Stimulated activated CD4-positive, alpha-beta T cell treated with anti-CD3 and anti-CD28 coated beads, Interleukin-12 subunit alpha, Interleukin-12 subunit beta, amount 100 ng/mL, for 48 hours (primary cell): ENCODE data around the gene RSRC1.
"Not testable (repeated sequence)": the region's sequence is repeated elsewhere in the genome, so short reads cannot be mapped to it uniquely, and the experiment has no call there.

Experiments used
- DNase-seq, 3 donors: peaks; one replicate each; pipeline ENCODE4 v3.0.0-alpha.2; 2020; ENCODE audit warnings: low read depth in 2 of 3, low spot score in 1 of 3

RSRC1 gene

DNA sequence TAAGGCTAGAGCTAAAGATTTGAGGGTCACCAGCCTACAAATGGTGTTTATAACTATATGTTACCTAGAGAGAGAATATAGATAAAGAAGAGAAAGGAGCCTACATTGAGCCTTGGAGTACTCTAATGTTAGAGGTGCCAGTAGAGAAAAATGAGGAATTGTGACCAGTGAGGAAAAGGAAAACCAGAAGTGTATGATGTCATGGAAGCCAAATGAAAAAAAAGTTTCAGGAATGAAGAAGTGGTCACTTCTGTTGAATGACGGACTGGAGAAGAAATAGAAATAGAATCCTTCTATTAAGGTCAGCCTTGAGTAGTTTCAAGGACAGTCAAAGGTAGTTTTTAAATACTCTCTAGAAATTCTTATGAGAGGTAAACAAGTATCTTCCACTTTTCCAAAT lies 409.9 kb downstream of the RSRC1 start:
- no peak for DNase-seq

- DNase-seq, result no peak
These were observed 410.5 kb downstream of the RSRC1 start for GRCh38 chr3:158520433-158520832.

- no peak for DNase-seq
These were observed 412.6 kb downstream of the RSRC1 start for GRCh38 chr3:158522221-158523136.

DNA sequence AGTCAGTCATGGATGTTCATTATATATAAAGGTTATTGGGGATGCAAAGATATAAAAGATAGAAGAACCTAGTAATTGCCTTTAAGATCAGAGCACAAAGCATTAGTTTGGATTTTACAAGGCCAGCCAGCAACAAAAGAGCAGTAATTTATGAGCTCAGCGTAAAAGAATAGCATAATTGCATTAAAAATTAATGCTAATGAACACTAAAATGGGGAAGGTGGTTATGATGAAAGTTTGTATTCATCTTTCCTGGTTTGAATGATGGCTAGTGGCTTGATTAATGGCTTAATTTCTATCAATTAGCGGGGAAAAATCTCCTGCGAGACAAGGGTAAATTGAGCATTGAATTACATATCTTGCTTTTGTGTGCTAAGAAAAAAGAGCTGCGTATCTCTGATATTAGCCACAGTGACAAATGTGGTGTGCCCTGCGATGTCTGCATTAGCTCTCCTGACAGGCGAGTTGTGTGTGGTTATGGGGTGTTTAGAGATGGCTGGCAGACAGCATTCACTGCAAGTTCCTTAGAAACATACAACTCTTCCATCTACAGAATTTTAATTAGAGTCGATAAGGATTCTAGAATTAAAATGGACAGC lies 418.3 kb downstream of the RSRC1 start:
- no peak for DNase-seq

DNA sequence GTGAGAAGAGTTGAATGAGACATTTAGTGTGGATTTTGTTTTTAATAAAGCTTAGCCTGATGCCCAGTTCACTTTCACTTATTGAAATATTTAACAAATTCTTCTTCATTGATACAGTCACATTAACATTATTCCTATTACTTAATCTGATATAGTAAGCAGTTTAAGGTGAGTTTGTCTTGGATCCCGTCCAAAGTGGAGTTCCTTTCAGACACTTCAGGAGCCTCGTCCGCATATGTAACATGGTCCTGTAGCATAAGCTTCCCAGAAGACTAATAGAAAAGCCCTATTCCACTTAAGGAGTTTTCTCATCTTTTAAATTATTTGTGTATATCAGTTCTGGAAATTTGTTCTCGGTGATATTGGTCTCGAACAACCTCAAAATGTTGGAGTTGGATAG lies 421.4 kb downstream of the RSRC1 start:
- no peak for DNase-seq

GRCh38 chr3:158532099-158532734 lies 422.3 kb downstream of the RSRC1 start:
- no peak for DNase-seq

DNA sequence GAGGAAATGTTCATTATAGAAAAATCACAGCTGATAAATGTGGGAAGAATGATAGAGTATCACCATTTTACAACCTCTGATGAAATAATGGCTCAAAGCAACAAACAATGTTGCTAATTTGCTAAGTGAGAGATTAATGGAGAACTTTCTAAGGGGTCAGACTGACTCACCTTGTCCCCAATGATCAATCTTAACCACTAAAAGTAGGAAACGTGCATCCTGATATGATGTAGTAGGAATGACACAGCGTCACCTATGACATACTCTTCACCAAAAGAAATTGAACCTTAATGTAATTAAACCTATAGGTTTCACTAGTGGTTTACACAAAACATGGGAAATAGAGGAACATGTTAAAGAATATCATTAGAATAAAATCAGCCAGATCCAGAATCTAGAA lies 426.0 kb downstream of the RSRC1 start:
- DNase-seq, result no peak

DNA sequence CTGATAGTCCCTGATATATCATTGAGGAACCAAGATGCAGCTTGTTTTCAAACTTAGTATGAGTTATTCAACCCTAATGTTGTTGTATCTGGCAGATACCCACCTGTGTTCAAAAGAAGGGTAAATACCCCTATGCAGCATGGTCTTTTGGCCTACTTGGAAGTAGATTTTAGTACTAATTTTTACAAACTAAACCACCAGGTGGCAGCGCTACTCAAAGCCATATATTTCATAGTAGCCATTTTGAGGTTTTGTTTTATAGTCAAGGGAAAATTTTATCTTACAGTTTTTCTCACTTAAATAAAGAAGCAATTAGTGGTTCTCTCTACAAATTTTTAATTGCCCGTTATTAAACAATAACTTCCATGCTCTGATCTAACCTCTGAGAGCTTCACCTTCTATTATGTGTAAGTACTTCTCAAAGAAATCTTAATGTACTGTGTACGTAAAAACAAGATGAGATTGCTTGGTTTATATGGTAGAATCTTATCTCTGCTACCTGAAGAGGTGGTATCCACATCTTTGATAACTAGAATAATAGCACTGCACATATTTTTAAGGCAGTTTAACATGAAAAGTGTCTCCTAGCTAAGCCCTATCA lies 429.6 kb downstream of the RSRC1 start:
- peak in 2 of 3 donors; percentile 20 to 57 for DNase-seq

GRCh38 chr3:158540066-158540465 lies 430.2 kb downstream of the RSRC1 start:
- DNase-seq, result no peak

DNA sequence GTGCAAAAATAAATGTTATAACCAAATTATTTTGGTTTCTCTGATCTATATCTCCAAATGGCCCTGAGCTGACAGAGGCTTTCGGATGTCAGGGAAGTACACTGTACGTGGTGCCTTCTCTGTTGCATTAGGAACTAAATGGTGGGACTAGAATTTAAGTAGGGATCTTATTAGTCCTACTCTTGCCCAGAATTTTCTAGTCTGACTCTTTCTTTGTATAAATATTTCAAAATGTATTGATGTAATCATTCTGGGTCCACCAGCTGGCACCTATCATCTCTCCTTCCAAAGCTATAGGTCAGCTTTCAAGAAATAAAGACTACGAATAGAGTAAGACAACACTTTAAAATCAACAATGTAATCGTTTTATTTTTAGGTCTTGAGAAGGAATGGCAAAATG lies 438.8 kb downstream of the RSRC1 start:
- DNase-seq, result no peak

- not testable (repeated sequence) for DNase-seq
These were observed 440.0 kb downstream of the RSRC1 start for GRCh38 chr3:158549938-158550337.

DNA sequence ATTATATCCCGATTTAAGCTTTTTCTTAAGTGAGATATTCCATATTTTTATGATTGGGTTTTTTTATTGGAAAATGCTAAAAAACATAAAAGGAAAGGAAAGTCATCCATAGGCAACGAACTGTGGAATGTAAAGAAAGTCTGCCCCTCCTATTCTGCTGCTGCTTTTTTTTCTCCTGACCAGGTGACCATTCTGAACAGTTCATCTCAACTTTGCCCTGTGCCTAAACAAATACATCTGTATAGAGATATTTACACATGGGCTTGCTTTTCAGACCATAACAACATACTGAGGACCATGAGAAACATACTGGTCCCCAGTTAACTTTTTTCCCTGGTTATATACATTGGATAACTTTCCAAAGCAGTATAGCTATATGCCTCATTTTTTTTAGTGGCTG lies 442.2 kb downstream of the RSRC1 start:
- no peak for DNase-seq

GRCh38 chr3:158559504-158559903 lies 449.6 kb downstream of the RSRC1 start:
- no peak for DNase-seq

GRCh38 chr3:158560979-158561378 lies 451.1 kb downstream of the RSRC1 start:
- no peak for DNase-seq

GRCh38 chr3:158562674-158563073 lies 452.8 kb downstream of the RSRC1 start:
- DNase-seq, result no peak

DNA sequence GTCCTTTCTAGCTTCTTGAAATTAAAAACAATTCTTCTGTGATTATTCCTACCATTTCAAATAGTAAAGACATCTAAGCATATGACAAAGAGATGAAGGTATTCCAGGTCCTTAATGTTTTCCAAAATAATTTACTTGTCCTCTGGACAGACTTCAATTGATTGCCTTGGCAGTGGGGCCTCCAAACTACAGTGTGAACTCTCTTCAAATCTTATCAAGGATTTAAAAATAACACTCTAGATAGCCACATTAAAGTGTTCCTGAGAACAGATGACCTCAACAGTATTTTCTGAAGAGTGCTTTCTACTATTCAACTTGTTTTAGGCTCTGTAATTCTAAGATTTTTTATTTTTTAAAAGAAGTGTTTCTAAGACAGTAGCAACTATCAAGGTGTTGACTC lies 453.2 kb downstream of the RSRC1 start:
- no peak for DNase-seq

GRCh38 chr3:158565076-158565475 lies 455.2 kb downstream of the RSRC1 start:
- DNase-seq, result no peak

GRCh38 chr3:158568784-158569183 lies 458.9 kb downstream of the RSRC1 start:
- DNase-seq, result no peak

DNA sequence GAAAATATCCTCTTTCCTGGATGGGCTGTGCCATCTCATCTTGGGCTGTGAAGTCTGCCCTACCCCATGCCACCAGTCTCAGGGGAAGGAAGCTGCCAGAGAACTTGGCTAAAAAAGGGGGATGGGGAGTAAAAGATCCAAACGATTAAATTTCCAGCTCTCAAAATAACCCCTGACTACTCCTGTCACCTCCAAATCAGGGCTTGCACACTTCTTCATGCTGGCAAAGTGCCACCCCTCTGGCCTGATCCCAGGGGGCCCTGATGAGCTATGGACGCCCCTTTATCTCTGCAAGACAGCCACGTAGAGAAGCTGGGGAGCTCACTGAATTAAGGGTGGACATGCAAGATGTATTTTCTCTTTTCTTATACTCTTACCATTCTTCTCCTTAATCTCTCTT lies 459.9 kb downstream of the RSRC1 start:
- DNase-seq, result no peak

DNA sequence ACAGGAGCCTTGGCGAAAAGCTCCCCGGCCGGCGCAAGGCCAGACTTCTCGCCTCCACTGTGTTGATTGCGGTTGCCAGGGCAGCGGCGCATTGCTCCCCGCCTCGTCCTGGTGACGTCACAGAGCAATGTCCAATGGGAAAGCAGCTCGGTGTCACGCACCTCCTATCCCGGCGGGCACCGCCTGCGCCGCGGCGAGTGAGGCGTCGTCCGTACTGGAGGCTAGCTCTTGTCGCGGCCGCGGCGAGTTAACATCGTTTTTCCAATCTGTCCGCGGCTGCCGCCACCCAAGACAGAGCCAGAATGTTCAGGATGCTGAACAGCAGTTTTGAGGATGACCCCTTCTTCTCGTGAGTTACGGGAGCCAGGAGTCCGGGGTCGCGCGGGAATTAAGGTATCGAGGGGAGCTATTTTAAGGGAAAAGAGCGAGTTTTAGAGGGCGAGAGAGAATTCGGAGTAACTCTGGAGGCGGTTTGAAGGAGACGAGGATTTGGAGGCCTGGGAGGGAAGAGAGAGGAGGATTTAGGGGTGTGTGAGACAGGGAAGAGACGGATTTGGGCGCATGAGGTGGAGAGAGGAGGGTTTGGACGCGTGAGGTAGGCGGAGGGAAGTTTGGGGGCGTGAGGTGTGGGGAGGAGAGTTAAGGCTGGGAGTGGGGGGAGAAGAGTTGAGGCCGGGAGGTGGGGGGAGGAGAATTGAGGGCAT lies 461.3 kb downstream of the RSRC1 start, which contains the start of gene MLF1:
Gene MLF1 (plus strand): TSS at position 196 of the 704 bp plus-strand sequence. CDS start 107 bp downstream, at position 303.
- DNase-seq, result peak; percentile 75 to 82 (median 78)
